ENCODE results near the gene INPP5A. TPM values are rescaled to one million over a fixed set of nuclear protein-coding genes. Genes with fewer than 3 reads are reported as not detected.

Gene INPP5A
- total and polyA plus RNA-seq, 7 donors = 17.6 to 132 (median 100) TPM

GRCh38 chr10:132542819-132543218 is 5.2 kb downstream of the INPP5A start:
- H3K4me3 ChIP-seq = no peak overlapping the region
- peak overlapping the region in 2 of 4 donors; percentile 90 to 91 for H3K27ac ChIP-seq
- peaks cover 0 to 87% (median 86%) of the 10 kb centered on the region in 4 donors for H3K4me1 ChIP-seq
- H3K36me3 ChIP-seq = no peaks in the 10 kb centered on the region
- no peaks in the 10 kb centered on the region for H3K9me3 ChIP-seq
- WGBS, 2 donors = 94 to 98% methylated on average over 3 of the region's 3 CpGs
- TF ChIP-seq POLR2A (IDR thresholded peaks at IDR 0.05) = no peak
- TF ChIP-seq CTCF (IDR thresholded peaks at IDR 0.05) = no peak
- no peak for TF ChIP-seq POLR2AphosphoS5 (IDR thresholded peaks at IDR 0.05)
- no peak for TF ChIP-seq EP300 (IDR thresholded peaks at IDR 0.05)
- intact Hi-C loops (cut with DNase I) = loop anchor here (5.0 kb wide), 1 partner anchor 151 kb away; no protein-coding TSS in a partner anchor
- DNase-seq = no peak
- no peaks in the 10 kb centered on the region for H3K27me3 ChIP-seq

GRCh38 chr10:132543916-132544743 is 6.5 kb downstream of the INPP5A start:
- H3K27me3 ChIP-seq = no peaks in the 10 kb centered on the region
- intact Hi-C loops (cut with DNase I) = loop anchor here (5.0 kb wide), 1 partner anchor 152 kb away; no protein-coding TSS in a partner anchor
- no peaks in the 10 kb centered on the region for H3K9me3 ChIP-seq
- peak; percentile 59 for DNase-seq
- WGBS, 2 donors = 65 to 79% methylated on average over 28 of the region's 28 CpGs
- H3K36me3 ChIP-seq = no peaks in the 10 kb centered on the region
- no peak for TF ChIP-seq CTCF (IDR thresholded peaks at IDR 0.05)
- no peak for TF ChIP-seq POLR2A (IDR thresholded peaks at IDR 0.05)
- no peak for TF ChIP-seq EP300 (IDR thresholded peaks at IDR 0.05)
- no peak for TF ChIP-seq POLR2AphosphoS5 (IDR thresholded peaks at IDR 0.05)
- H3K4me3 ChIP-seq = peak overlapping the region in 3 of 4 donors; percentile 5 to 29 (median 26)
- H3K27ac ChIP-seq = peak overlapping the region in 2 of 4 donors; percentile 7 to 22
- peaks cover 0 to 89% (median 87%) of the 10 kb centered on the region in 4 donors for H3K4me1 ChIP-seq

- Histone ChIP-seq H3K9me3 (no peaks in the 10 kb centered on the region), H3K4me1 (peaks cover 0 to 87% (median 85%) of the 10 kb centered on the region in 4 donors), H3K36me3 (no peaks in the 10 kb centered on the region), H3K4me3 (peak overlapping the region in 3 of 4 donors; percentile 5 to 29 (median 26)), H3K27ac (peak overlapping the region in 2 of 4 donors; percentile 7 to 22), H3K27me3 (no peaks in the 10 kb centered on the region)
- TF ChIP-seq EP300 (IDR thresholded peaks at IDR 0.05) (no peak), POLR2A (IDR thresholded peaks at IDR 0.05) (no peak), POLR2AphosphoS5 (IDR thresholded peaks at IDR 0.05) (no peak), CTCF (IDR thresholded peaks at IDR 0.05) (no peak)
- DNase-seq = peak; percentile 63
- intact Hi-C loops (cut with DNase I) = loop anchor here (5.0 kb wide), 1 partner anchor 153 kb away; no protein-coding TSS in a partner anchor
- 69 to 80% methylated on average over 35 of the region's 35 CpGs for WGBS, 2 donors
Observed at GRCh38 chr10:132544744-132545658, 7.4 kb downstream of the INPP5A start.

- Histone ChIP-seq H3K4me3 (no peak overlapping the region), H3K27me3 (no peaks in the 10 kb centered on the region), H3K4me1 (peaks cover 0 to 87% (median 85%) of the 10 kb centered on the region in 4 donors), H3K27ac (no peak overlapping the region), H3K9me3 (no peaks in the 10 kb centered on the region), H3K36me3 (no peaks in the 10 kb centered on the region)
- TF ChIP-seq POLR2A (IDR thresholded peaks at IDR 0.05) = no peak
- TF ChIP-seq CTCF (IDR thresholded peaks at IDR 0.05) = no peak
- no peak for TF ChIP-seq POLR2AphosphoS5 (IDR thresholded peaks at IDR 0.05)
- TF ChIP-seq EP300 (IDR thresholded peaks at IDR 0.05) = no peak
- WGBS, 2 donors = 96% methylated on average over 34 of the region's 34 CpGs
- DNase-seq = peak; percentile 64
- intact Hi-C loops (cut with DNase I) = no loop called here
Observed at GRCh38 chr10:132545659-132546367, 8.2 kb downstream of the INPP5A start.

All from sigmoid colon (tissue), 7 donors.